Lower lobe of right lung (tissue), 2 donors: Measurements from ENCODE around the gene TRAPPC2L. TPM values are rescaled to one million over a fixed set of nuclear protein-coding genes. Genes with fewer than 3 reads are reported as not detected.

Experiments
- ATAC-seq, 2 donors: fragments of 200-7000 bp; cut with Tn5 transposase; one replicate each; pipeline ENCODE4 v1.9.1; 2020 to 2022; ENCODE audit warnings: mild to moderate bottlenecking in 2 of 2, moderate library complexity in 2 of 2
- DNase-seq: peaks from one replicate; pipeline ENCODE4 v3.0.0-alpha.2; 2020
- H3K27ac ChIP-seq: fragments of 200-600 bp; one replicate; pipeline ENCODE4 v1.8.0; 2022
- H3K27me3 ChIP-seq: fragments of 200-600 bp; one replicate; pipeline ENCODE4 v1.8.0; 2022; ENCODE audit warnings: low read depth
- H3K36me3 ChIP-seq: fragments of 200-600 bp; one replicate; pipeline ENCODE4 v1.8.0; 2022; ENCODE audit warnings: mild to moderate bottlenecking
- H3K4me1 ChIP-seq: fragments of 200-600 bp; one replicate; pipeline ENCODE4 v1.8.0; 2022
- H3K4me3 ChIP-seq: fragments of 200-600 bp; one replicate; pipeline ENCODE4 v1.8.0; 2022; ENCODE audit warnings: mild to moderate bottlenecking
- H3K9me3 ChIP-seq: fragments of 200-600 bp; one replicate; pipeline ENCODE4 v1.8.0; 2022
- intact Hi-C: fragments of 100-400 bp; cut with DNase I; formaldehyde crosslinking; loops from one replicate; pipeline ENCODE4 v1.11.0; 2022
- total RNA-seq: library from RNA; stranded (reverse); fragmentation: NEBNext Ultra II Directional; extraction: Animal tissue kit (Norgen Biotek cat#: 25700); gene quantifications from one replicate; pipeline ENCODE4 v1.2.1, GENCODE V29; 2021
- TF ChIP-seq, protein P1 (sequence below): fragments of 200-600 bp; IDR thresholded peaks from one replicate; pipeline ENCODE4 v1.8.0; 2022; ENCODE audit warnings: antibody characterized with exemption, mild to moderate bottlenecking
- donor health status: DM: no; HTN: yes; CAD: no; lungs with severe emphysema.

Gene TRAPPC2L
- total RNA-seq, 1 donor from 2014 or later, result 51.4 TPM

DNA sequence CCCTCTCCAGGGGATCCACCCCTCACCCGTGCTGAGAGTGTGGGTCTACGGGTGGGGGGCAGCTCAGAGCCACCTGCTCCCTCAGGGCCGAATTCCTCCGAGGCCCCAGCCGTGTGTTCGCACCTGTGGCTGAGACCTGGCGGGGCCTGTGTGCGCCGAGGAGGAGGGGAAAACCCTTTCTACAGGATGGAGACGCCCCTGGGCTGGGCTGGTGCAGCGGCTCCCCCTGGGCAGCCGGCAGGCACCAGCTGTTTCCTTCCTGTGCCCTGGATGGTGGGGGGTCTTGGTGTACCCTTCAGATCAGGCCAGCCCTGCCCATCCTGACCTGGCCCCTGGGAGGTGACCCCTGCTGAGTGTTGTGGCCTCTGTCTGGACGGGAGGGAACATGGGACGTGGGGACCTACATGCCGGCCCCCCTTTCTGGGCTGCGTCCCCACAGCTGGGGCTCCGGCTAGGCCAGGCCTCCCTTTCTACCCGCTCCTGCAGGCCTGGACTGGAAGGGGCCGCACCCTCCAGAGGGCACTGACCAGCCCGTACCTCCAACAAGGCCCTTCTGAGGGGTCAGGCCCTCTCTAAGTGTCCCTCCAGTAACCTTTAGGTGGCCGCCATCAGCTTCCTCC, 37.9 kb downstream of the TRAPPC2L start:
- DNase-seq (no peak), ATAC-seq (no peak)
- peaks cover 51% of the 10 kb centered on the region for H3K36me3 ChIP-seq
- no peaks in the 10 kb centered on the region for H3K27me3 ChIP-seq
- no peaks in the 10 kb centered on the region for H3K9me3 ChIP-seq
- no peak overlapping the region for H3K27ac ChIP-seq
- H3K4me3 ChIP-seq, result no peak overlapping the region
- TF ChIP-seq, protein P1, sequence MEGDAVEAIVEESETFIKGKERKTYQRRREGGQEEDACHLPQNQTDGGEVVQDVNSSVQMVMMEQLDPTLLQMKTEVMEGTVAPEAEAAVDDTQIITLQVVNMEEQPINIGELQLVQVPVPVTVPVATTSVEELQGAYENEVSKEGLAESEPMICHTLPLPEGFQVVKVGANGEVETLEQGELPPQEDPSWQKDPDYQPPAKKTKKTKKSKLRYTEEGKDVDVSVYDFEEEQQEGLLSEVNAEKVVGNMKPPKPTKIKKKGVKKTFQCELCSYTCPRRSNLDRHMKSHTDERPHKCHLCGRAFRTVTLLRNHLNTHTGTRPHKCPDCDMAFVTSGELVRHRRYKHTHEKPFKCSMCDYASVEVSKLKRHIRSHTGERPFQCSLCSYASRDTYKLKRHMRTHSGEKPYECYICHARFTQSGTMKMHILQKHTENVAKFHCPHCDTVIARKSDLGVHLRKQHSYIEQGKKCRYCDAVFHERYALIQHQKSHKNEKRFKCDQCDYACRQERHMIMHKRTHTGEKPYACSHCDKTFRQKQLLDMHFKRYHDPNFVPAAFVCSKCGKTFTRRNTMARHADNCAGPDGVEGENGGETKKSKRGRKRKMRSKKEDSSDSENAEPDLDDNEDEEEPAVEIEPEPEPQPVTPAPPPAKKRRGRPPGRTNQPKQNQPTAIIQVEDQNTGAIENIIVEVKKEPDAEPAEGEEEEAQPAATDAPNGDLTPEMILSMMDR, result no peak
- intact Hi-C loops, result no loop called here
- H3K4me1 ChIP-seq, result no peaks in the 10 kb centered on the region

DNA sequence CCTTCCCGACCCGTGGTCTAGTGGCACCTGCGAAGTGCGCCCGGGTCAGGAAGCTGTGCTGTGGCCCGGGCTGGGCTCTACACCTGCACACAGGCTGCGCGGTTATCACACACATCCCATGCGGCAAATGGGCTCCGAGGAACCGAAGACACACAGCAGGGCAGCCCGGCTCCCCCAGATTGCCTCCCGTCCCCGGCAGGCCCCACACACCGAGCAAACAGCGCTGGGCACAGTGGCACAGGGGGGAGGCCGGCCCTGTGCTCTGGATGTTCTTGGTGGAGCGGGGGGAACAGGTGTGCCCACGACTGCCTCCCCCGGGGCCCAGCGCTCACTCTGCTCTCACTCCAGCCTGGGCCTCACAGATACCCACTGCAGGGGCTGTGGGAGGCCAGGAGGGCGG, 38.4 kb downstream of the TRAPPC2L start:
- H3K36me3 ChIP-seq, result peaks cover 47% of the 10 kb centered on the region
- no peaks in the 10 kb centered on the region for H3K27me3 ChIP-seq
- ATAC-seq, result no peak
- DNase-seq, result no peak
- TF ChIP-seq, protein P1, result no peak
- H3K4me1 ChIP-seq, result no peaks in the 10 kb centered on the region
- no peak overlapping the region for H3K4me3 ChIP-seq
- H3K9me3 ChIP-seq, result no peaks in the 10 kb centered on the region
- intact Hi-C loops, result no loop called here
- H3K27ac ChIP-seq, result no peak overlapping the region

DNA sequence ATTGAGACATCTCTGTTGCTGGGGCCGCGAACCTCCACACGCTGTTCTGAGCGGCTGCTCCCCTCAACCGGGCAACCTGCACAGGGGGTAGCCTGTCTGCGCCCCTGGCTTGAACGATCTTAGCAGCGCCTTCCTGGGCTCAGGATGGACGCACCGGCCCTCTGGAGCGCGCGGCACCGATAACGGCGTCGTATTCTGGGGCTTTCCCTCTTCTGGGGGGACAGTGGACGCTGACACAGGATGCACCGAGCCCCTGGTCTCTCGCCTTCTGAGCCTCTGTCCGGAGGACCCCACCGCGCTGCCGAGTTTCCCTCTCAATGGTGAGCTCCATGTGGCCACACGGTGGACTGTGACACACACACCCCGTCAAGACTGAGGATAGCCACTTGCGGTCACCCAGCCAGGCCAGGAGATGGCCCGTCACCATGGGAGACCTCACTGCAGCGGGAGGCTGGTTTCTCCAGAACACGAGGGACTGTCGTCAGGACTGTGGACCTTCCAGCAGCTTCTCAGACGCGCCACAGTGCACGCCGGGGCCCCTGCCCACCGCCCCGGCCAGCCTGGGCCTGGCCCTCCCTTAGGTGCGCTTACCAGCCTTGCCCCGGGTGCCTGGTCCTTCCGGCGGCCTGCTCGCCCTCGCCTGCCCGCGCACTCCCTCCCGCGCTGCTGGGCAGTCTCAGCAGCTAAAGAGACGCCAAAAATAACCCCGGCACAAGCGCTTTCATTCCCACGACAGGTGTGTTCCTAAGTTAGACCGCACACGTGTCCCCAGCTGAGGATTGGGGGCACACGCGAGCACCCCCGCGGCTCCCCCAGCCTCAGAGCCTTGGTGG, 39.5 kb downstream of the TRAPPC2L start:
- peaks cover 48% of the 10 kb centered on the region for H3K36me3 ChIP-seq
- TF ChIP-seq, protein P1, result no peak

DNA sequence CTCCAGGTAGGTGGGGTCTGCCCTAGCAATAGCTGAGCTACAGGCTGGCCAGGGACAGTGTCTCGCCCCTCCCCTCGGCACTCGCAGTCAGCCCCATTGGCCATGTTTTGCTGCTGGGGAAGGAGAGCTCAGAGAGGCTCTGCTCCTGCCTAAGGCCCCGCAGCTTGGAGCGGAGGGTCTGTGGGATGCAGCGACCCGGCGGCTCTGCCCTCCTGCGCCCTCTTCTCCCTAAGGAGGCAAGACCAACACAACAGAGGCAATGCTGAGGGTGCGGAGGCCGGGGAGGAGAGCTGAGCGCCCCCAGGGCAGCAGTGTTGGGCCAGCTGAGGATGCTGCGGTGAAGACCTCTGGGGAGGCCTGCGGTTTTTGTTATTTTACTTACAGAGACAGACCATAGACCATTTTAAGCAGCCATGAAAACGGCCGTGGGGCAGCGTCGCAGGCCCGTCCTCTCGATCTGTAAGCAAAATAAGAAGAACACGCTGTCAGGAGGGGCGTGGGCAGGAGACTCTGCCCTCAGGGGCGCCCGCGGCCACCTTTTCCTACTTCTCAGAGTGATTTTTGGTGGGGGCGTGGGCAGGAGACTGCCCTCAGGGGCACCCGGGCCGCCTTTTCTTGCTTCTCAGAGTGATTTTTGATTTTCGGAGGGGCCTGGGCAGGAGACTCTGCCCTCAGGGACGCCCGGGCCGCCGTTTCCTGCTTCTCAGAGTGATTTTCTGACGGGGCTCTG, 40.9 kb downstream of the TRAPPC2L start:
- no peak overlapping the region for H3K27ac ChIP-seq
- ATAC-seq, result no peak

More for the DNA sequence above, 39.5 kb downstream of the TRAPPC2L start:
- intact Hi-C loops, result no loop called here
- H3K27ac ChIP-seq, result no peak overlapping the region
- ATAC-seq (no peak), DNase-seq (no peak)
- no peaks in the 10 kb centered on the region for H3K4me1 ChIP-seq
- no peak overlapping the region for H3K4me3 ChIP-seq
- H3K27me3 ChIP-seq, result no peaks in the 10 kb centered on the region
- no peaks in the 10 kb centered on the region for H3K9me3 ChIP-seq

More for the DNA sequence above, 40.9 kb downstream of the TRAPPC2L start:
- no peaks in the 10 kb centered on the region for H3K9me3 ChIP-seq
- TF ChIP-seq, protein P1, result no peak
- peaks cover 36% of the 10 kb centered on the region for H3K36me3 ChIP-seq
- H3K4me1 ChIP-seq, result no peaks in the 10 kb centered on the region
- intact Hi-C loops, result no loop called here
- H3K27me3 ChIP-seq, result no peaks in the 10 kb centered on the region
- no peak for DNase-seq
- no peak overlapping the region for H3K4me3 ChIP-seq
